GM21528 (cell line): ENCODE data around the gene SCN4B.
"Not testable (repeated sequence)": the region's sequence is repeated elsewhere in the genome, so short reads cannot be mapped to it uniquely, and the experiment has no call there.

Experiments used
- ATAC-seq: cut with Tn5 transposase; IDR thresholded peaks from one replicate; pipeline ENCODE4 v1.9.1; 2021; ENCODE audit warnings: mild to moderate bottlenecking, moderate library complexity; ENCODE audit not compliant: unreplicated experiment, low FRiP score

The SCN4B gene

GRCh38 chr11:118152552-118153471 lies at the start of gene SCN4B:
Gene SCN4B (minus strand): TSS chr11:118152823. CDS start chr11:118152673, 150 bp downstream.
- no peak for ATAC-seq

- ATAC-seq: no peak
Observed at GRCh38 chr11:118201966-118202365, 49.3 kb upstream of the SCN4B start.

- no peak for ATAC-seq
Observed at GRCh38 chr11:118200901-118201680, 48.5 kb upstream of the SCN4B start.

GRCh38 chr11:118200497-118200896 lies 47.9 kb upstream of the SCN4B start:
- no peak for ATAC-seq

GRCh38 chr11:118199135-118199534 lies 46.5 kb upstream of the SCN4B start:
- no peak for ATAC-seq

GRCh38 chr11:118198370-118198769 lies 45.7 kb upstream of the SCN4B start:
- no peak for ATAC-seq

GRCh38 chr11:118194835-118195627 lies 42.4 kb upstream of the SCN4B start:
- ATAC-seq: no peak

- no peak for ATAC-seq
Observed at GRCh38 chr11:118193910-118194566, 41.4 kb upstream of the SCN4B start.

- ATAC-seq: not testable (repeated sequence)
Observed at GRCh38 chr11:118192817-118193216, 40.2 kb upstream of the SCN4B start.

GRCh38 chr11:118190942-118191506 lies 38.4 kb upstream of the SCN4B start:
- not testable (repeated sequence) for ATAC-seq

GRCh38 chr11:118186346-118187107 lies 33.9 kb upstream of the SCN4B start:
- ATAC-seq: no peak

GRCh38 chr11:118184784-118185579 lies 32.4 kb upstream of the SCN4B start:
- ATAC-seq: no peak

- not testable (repeated sequence) for ATAC-seq
Observed at GRCh38 chr11:118183691-118184090, 31.1 kb upstream of the SCN4B start.

- ATAC-seq: no peak
Observed at GRCh38 chr11:118180300-118180703, 27.7 kb upstream of the SCN4B start.

GRCh38 chr11:118176778-118177134 lies 24.1 kb upstream of the SCN4B start:
- ATAC-seq: no peak

GRCh38 chr11:118175993-118176777 lies 23.6 kb upstream of the SCN4B start, which contains the start of gene SCN2B:
Gene SCN2B (minus strand): TSS chr11:118176639. CDS start chr11:118176431, 208 bp downstream.
- no peak for ATAC-seq
